ENCODE results near the gene CDC45. TPM values are rescaled to one million over a fixed set of nuclear protein-coding genes. Genes with fewer than 3 reads are reported as not detected.

Gene CDC45
- total and polyA plus RNA-seq, 3 donors from 2014 or later: 38.8 to 47.2 (median 43.7) TPM

DNA sequence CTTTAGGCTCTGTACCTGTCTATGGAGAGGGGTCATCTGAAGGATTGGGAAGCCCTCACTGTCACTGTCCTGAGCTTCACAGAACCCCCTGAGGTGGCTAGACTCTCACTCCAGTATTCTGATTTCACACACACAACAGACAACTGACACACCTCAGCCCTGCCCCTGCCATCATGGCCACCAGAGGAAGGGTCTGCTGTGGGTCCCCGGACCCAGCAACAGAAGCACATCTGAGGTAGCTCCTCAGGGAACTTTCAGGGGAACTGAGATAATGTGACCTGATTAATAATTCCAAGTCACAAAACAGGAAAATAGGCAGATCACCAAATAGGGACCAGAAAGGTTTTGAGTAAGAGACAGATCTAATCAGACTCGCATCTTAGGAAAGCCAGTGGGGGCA lies 24.7 kb upstream of the CDC45 start:
- Histone ChIP-seq H3K27me3 (no peaks in the 10 kb centered on the region), H3K9me3 (no peaks in the 10 kb centered on the region), H3K36me3 (ENCODE audit: low read depth, missing control alignments) (no peaks in the 10 kb centered on the region), H3K4me3 (no peak overlapping the region), H3K4me1 (no peaks in the 10 kb centered on the region), H3K27ac (no peak overlapping the region)
- no peak for TF ChIP-seq POLR2A (IDR thresholded peaks at IDR 0.05)
- TF ChIP-seq, protein P1, sequence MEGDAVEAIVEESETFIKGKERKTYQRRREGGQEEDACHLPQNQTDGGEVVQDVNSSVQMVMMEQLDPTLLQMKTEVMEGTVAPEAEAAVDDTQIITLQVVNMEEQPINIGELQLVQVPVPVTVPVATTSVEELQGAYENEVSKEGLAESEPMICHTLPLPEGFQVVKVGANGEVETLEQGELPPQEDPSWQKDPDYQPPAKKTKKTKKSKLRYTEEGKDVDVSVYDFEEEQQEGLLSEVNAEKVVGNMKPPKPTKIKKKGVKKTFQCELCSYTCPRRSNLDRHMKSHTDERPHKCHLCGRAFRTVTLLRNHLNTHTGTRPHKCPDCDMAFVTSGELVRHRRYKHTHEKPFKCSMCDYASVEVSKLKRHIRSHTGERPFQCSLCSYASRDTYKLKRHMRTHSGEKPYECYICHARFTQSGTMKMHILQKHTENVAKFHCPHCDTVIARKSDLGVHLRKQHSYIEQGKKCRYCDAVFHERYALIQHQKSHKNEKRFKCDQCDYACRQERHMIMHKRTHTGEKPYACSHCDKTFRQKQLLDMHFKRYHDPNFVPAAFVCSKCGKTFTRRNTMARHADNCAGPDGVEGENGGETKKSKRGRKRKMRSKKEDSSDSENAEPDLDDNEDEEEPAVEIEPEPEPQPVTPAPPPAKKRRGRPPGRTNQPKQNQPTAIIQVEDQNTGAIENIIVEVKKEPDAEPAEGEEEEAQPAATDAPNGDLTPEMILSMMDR (IDR thresholded peaks at IDR 0.05): no peak
- 93 to 100% methylated on average over 2 of the region's 2 CpGs for WGBS, 2 donors
- DNase-seq: no peak
- intact Hi-C loops (cut with DNase I; ENCODE audit: low total_unique reads): no loop called here

DNA sequence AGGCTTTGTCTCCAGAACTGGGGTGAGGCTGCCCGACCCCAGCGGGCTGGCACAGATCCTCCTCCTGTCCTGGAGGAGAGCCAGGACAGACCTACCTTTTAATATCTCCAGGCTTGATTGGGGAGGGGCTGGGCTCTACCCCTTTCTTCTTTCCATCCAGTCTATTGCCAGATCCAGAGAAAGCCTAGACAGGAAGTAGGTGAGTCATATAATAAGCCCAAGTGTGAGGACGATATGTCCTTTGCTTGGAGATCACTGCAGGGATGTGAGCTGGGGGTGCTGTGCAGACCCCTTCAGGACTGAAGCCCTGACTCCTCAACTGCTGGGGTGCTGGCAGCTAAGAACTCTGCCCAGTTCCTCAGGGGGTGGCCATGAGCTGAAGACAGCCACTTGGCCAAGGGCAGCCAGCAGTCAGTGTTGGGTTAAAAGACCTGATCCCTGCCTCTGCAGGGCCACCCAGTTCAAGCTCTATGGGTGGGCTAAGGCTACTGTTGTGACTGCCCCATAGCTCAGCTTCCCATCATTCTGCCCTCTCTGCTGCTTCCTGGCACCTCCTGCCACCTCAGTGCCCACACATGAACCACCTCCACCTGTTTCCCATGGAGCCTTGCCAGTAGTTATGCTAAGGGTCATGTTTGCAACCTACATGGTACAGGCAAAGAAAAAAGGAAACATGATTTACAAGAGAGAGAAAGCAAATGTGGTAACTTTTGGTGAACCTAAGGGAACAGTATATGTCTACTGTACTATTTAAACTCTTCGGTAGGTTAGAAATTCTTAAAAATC lies 23.9 kb upstream of the CDC45 start:
- DNase-seq: no peak
- H3K27ac ChIP-seq: no peak overlapping the region
- H3K27me3 ChIP-seq: no peaks in the 10 kb centered on the region
- TF ChIP-seq POLR2A (IDR thresholded peaks at IDR 0.05): no peak
- TF ChIP-seq, protein P1 (IDR thresholded peaks at IDR 0.05): no peak
- H3K4me1 ChIP-seq: no peaks in the 10 kb centered on the region
- intact Hi-C loops (cut with DNase I; ENCODE audit: low total_unique reads): no loop called here
- H3K4me3 ChIP-seq: no peak overlapping the region
- 62 to 79% methylated on average over 4 of the region's 4 CpGs for WGBS, 2 donors
- H3K9me3 ChIP-seq: no peaks in the 10 kb centered on the region
- no peaks in the 10 kb centered on the region for H3K36me3 ChIP-seq (ENCODE audit: low read depth, missing control alignments)

DNA sequence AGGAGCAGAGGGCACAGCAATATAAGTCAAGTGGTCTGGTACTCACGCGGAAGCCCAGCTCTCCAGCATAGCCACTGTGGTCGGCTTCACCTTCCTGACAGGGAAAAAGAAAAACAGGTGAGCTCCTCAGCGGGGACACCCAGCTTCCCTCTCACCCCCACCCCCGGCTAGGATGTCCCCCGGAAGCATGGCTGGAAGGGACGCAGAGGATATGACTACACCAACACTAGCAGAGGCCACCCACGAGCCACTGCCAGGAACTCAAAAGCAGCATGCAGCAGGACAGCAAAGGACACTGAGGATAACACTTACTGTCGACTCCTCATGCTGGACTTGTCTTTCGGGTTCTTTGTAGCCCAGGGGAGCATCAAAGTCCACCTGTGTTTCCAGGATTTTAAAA lies 23.2 kb upstream of the CDC45 start:
- TF ChIP-seq POLR2A (IDR thresholded peaks at IDR 0.05): no peak
- TF ChIP-seq, protein P1 (IDR thresholded peaks at IDR 0.05): no peak
- Histone ChIP-seq H3K27ac (no peak overlapping the region), H3K9me3 (no peaks in the 10 kb centered on the region), H3K4me3 (no peak overlapping the region), H3K36me3 (ENCODE audit: low read depth, missing control alignments) (no peaks in the 10 kb centered on the region), H3K27me3 (no peaks in the 10 kb centered on the region), H3K4me1 (no peaks in the 10 kb centered on the region)
- no peak for DNase-seq
- intact Hi-C loops (cut with DNase I; ENCODE audit: low total_unique reads): no loop called here
- WGBS, 2 donors: 90 to 95% methylated on average over 10 of the region's 10 CpGs

DNA sequence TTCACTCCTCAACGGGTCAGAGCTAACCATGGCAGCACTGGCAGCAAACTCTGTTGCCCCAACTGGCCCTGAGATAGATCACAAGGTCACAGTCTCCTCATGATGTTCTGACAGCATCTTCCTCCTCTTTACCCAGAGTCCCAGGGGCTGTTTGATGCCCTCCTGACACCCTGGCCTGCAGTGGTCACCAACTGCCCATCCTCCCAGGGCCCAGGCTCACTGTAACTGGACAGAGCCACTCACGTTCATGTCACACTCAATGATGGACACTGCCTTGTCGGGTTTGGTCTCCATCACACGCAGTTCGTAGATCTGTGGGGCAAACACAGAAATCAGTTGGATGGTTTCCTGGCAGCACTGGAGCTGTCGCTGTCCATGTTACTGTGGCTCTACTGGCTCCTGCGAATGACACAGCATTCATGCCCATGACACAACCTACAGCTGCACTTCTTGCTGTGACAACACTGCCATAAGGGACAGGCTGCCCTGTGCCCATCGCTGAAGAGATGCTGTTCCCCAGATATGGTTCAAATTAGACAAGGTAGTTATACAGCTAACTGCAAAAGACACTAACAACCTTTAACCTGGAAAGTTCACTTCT lies 21.8 kb upstream of the CDC45 start:
- no peak overlapping the region for H3K4me3 ChIP-seq
- DNase-seq: no peak
- H3K27me3 ChIP-seq: no peaks in the 10 kb centered on the region
- TF ChIP-seq, protein P1 (IDR thresholded peaks at IDR 0.05): no peak
- no peak for TF ChIP-seq POLR2A (IDR thresholded peaks at IDR 0.05)
- WGBS, 2 donors: 94 to 97% methylated on average over 8 of the region's 8 CpGs
- no peaks in the 10 kb centered on the region for H3K36me3 ChIP-seq (ENCODE audit: low read depth, missing control alignments)
- intact Hi-C loops (cut with DNase I; ENCODE audit: low total_unique reads): no loop called here
- H3K27ac ChIP-seq: no peak overlapping the region
- H3K9me3 ChIP-seq: no peaks in the 10 kb centered on the region
- no peaks in the 10 kb centered on the region for H3K4me1 ChIP-seq

All from testis (tissue), 3 donors.